Spleen (tissue), 11 donors: Measurements from ENCODE around the gene RGL4. TPM values are rescaled to one million over a fixed set of nuclear protein-coding genes. Genes with fewer than 3 reads are reported as not detected.
A peak's percentile ranks its signal among the peaks of the same experiment; 100 is the strongest.
"Not testable (repeated sequence)": the region's sequence is repeated elsewhere in the genome, so short reads cannot be mapped to it uniquely, and the experiment has no call there.

Source experiments
- DNase-seq: peaks from one replicate; pipeline ENCODE4 v3.0.0-alpha.2; 2020
- H3K27ac ChIP-seq, 8 donors: fragments of 200-600 bp; sonication (generic) in 7 of 8; 1 replicate in 4 of 8; 2 replicates in 4 of 8; pipeline versions ENCODE4 v1.5.0 to v1.8.0; 2016 to 2021; ENCODE audit warnings: inconsistent platforms in 4 of 8, mild to moderate bottlenecking in 4 of 8, moderate library complexity in 1 of 8
- H3K27me3 ChIP-seq, 7 donors: fragments of 200-600 bp; sonication (generic) in 6 of 7; replicated peaks in 1 of 7; 1 replicate in 4 of 7; 2 replicates in 3 of 7; pipeline versions ENCODE4 v1.5.0 to v1.8.0; 2016 to 2021; ENCODE audit warnings: inconsistent platforms in 3 of 7, mild to moderate bottlenecking in 1 of 7
- H3K36me3 ChIP-seq, 6 donors: fragments of 200-600 bp; sonication (generic) in 5 of 6; 1 replicate in 4 of 6; 2 replicates in 2 of 6; pipeline versions ENCODE4 v1.5.0 to v1.8.0; 2016 to 2021; ENCODE audit warnings: inconsistent platforms in 2 of 6
- H3K4me1 ChIP-seq, 6 donors: fragments of 200-600 bp; sonication (generic) in 5 of 6; 1 replicate in 3 of 6; 2 replicates in 3 of 6; pipeline versions ENCODE4 v1.5.0 to v1.8.0; 2016 to 2021; ENCODE audit warnings: inconsistent platforms in 3 of 6
- H3K4me3 ChIP-seq, 8 donors: fragments of 200-600 bp; sonication (generic) in 7 of 8; 1 replicate in 4 of 8; 2 replicates in 4 of 8; pipeline versions ENCODE4 v1.5.0 to v1.8.0; 2016 to 2021; ENCODE audit warnings: inconsistent platforms in 4 of 8, mild to moderate bottlenecking in 4 of 8, moderate library complexity in 2 of 8
- H3K9me3 ChIP-seq, 8 donors: fragments of 200-600 bp; sonication (generic) in 7 of 8; 1 replicate in 4 of 8; 2 replicates in 4 of 8; pipeline versions ENCODE4 v1.5.0 to v1.8.0; 2016 to 2021; ENCODE audit warnings: inconsistent platforms in 4 of 8
- POLR2A ChIP-seq, 3 donors: fragments of 450-650 bp; IDR thresholded peaks; one replicate each; pipeline ENCODE4 v1.5.1; 2017; ENCODE audit warnings: antibody characterized with exemption in 3 of 3, mild to moderate bottlenecking in 1 of 3
- POLR2AphosphoS5 ChIP-seq, 3 donors: sonication (generic); formaldehyde crosslinking; IDR thresholded peaks; one replicate each; pipeline ENCODE4 v1.5.1; 2017; ENCODE audit warnings: antibody characterized with exemption in 3 of 3
- whole genome bisulfite sequencing, 5 donors: extraction: QIAGEN DNeasy Blood & Tissue Kit in 3 of 5; methylation state at CpG; one replicate each; pipeline versions ENCODE4 v1.1.5 to v1.1.7; 2013 to 2018; 5-methylcytosine and 5-hydroxymethylcytosine counted together
- intact Hi-C: fragments of 100-400 bp; cut with DNase I; formaldehyde crosslinking; loops from one replicate; pipeline ENCODE4 v1.15.0; 2023; ENCODE audit warnings: low total_unique reads
- polyA plus RNA-seq, 3 donors: library from polyadenylated mRNA; stranded (reverse); fragments of 200-250 nt; gene quantifications; one replicate each; pipeline ENCODE4 v1.2.1, GENCODE V29; 2013
- total RNA-seq, 7 donors: library from RNA; depleted of rRNA in 3 of 7; stranded (reverse); fragments of >200 nt in 3 of 7; fragmentation: NEBNext Ultra II Directional in 4 of 7; extraction: Animal tissue kit (Norgen Biotek cat#: 25700) in 4 of 7; gene quantifications; one replicate each; pipeline versions ENCODE4 v1.1.0 to v1.2.1, GENCODE V29; 2016 to 2021
- TF ChIP-seq, protein P1 (sequence below), 11 experiments: fragments of 200-600 bp in 7 of 11; fragments of 450-650 bp in 4 of 11; sonication (generic) in 4 of 11; IDR thresholded peaks in 8 of 11; conservative IDR thresholded peaks in 3 of 11; 1 replicate in 7 of 11; 2 replicates in 4 of 11; pipeline versions ENCODE4 v1.4.0 to v1.8.0; 2016 to 2021; ENCODE audit warnings: antibody characterized with exemption in 11 of 11, inconsistent platforms in 4 of 11, mild to moderate bottlenecking in 1 of 11
- donor health status: healthy with polysubstance abuse.
- donor health status: DM: no; HTN: no; CAD: no; lungs with moderate emphysema.
- donor health status: DM: no; HTN: no; CAD: no.
- donor health status: Bipolar disorder and iron deficiency.
- donor health status: healthy.
- donor health status: DM: no; HTN: no; CAD: no.
- donor health status: DM: yes; HTN: yes; CAD: no.

RGL4 gene
- total and polyA plus RNA-seq, 10 donors, result 9.6 to 46.6 (median 17.6) TPM

DNA sequence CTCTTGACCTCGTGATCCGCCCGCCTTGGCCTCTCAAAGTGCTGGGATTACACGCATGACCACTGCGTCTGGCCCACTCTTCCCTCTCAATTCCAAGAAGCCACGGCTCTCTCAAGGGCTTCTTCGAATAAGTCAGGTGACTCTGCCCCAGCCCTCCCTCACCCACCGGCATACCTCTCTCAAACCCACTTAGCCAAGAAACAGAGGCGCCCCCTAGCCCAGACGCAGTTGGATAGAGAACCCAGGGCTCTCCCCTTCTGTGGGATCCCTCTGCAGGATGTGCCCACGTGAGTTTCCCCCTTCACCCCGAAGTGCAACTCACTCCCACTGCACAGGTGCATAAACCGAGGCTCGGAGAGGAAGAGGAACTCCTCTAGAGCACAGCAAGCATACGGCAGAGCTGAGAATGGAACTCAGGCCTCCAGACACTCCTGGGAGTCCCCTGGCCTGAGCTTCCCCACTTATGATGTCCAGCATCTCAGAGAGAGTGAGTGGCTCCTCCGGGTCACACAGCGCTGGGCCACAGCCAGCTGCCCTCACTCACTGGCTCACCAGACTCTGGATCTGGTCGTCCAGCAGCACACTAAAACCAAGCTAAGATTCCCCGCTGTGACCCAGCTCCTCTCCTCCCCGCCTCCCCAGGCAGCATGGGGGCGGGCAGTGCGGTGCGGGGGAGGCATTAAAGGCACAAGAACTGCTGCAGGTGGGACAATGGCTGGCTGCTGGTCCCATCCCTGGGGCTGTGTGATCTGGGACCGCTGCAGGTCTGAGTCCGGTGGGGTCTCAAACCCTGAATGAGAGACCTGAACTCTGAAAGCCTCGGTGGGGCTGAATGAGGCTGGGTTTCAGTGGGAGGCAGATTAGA, 16.8 kb upstream of the RGL4 start:
- DNase-seq, result peak; percentile 63
- WGBS, 5 donors, result 79 to 90% (median 85%) methylated on average over 24 to 26 of the region's 26 CpGs

DNA sequence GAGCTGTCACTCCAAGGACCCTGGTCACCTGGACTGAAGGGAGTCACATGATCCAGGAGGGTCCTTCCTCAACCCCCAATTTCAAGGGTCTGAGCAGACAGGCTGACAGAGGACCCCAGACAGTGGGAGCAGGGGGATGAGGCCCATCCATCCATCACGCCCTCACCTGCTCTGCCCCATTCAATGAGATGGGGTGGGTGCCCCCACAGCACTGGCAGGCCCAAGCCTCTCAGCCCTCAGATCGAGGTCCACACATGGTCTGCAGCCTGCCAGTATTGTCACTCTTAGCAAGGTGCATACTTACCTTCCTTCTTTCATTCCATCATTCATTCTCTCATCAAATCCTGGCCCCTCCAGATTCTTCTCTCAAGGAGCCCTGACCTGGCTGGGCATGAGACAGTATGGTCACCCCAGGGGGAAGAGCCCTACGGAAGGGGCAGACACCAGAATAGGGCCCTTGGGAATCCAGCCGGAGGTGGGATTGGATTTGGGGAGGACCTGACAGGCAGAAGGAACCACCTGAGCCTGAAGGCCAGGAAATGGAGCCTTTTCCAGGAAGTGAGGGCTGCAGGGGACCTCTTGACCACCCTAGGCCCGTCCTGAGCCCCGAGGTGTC, 15.8 kb upstream of the RGL4 start:
- H3K9me3 ChIP-seq, H3K4me3 ChIP-seq, intact Hi-C loops, H3K27me3 ChIP-seq: not testable (repeated sequence)
- Histone ChIP-seq H3K4me1 (peaks cover 0 to 34% (median 14%) of the 10 kb centered on the region in 6 donors), H3K36me3 (peaks cover 0 to 54% (median 0%) of the 10 kb centered on the region in 6 donors), H3K27ac (peak overlapping the region in 6 of 8 donors; percentile 43 to 82 (median 67))
- peak; percentile 65 for DNase-seq
- WGBS, 5 donors, result 77 to 89% (median 84%) methylated on average over 5 to 6 of the region's 6 CpGs

More for the DNA sequence above, 16.8 kb upstream of the RGL4 start:
- Histone ChIP-seq H3K27ac (peak overlapping the region in 6 of 8 donors; percentile 15 to 82 (median 63)), H3K27me3 (no peaks in the 10 kb centered on the region), H3K4me3 (no peak overlapping the region), H3K36me3 (peaks cover 0 to 53% (median 0%) of the 10 kb centered on the region in 6 donors), H3K9me3 (no peaks in the 10 kb centered on the region), H3K4me1 (peaks cover 0 to 34% (median 14%) of the 10 kb centered on the region in 6 donors)
- intact Hi-C loops, result no loop called here
- no peak for TF ChIP-seq POLR2AphosphoS5 (IDR thresholded peaks at IDR 0.05)
- TF ChIP-seq, protein P1, sequence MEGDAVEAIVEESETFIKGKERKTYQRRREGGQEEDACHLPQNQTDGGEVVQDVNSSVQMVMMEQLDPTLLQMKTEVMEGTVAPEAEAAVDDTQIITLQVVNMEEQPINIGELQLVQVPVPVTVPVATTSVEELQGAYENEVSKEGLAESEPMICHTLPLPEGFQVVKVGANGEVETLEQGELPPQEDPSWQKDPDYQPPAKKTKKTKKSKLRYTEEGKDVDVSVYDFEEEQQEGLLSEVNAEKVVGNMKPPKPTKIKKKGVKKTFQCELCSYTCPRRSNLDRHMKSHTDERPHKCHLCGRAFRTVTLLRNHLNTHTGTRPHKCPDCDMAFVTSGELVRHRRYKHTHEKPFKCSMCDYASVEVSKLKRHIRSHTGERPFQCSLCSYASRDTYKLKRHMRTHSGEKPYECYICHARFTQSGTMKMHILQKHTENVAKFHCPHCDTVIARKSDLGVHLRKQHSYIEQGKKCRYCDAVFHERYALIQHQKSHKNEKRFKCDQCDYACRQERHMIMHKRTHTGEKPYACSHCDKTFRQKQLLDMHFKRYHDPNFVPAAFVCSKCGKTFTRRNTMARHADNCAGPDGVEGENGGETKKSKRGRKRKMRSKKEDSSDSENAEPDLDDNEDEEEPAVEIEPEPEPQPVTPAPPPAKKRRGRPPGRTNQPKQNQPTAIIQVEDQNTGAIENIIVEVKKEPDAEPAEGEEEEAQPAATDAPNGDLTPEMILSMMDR (IDR thresholded peaks at IDR 0.05 in 8 of 11, conservative IDR thresholded peaks at IDR 0.05 in 3 of 11), result no peak

DNA sequence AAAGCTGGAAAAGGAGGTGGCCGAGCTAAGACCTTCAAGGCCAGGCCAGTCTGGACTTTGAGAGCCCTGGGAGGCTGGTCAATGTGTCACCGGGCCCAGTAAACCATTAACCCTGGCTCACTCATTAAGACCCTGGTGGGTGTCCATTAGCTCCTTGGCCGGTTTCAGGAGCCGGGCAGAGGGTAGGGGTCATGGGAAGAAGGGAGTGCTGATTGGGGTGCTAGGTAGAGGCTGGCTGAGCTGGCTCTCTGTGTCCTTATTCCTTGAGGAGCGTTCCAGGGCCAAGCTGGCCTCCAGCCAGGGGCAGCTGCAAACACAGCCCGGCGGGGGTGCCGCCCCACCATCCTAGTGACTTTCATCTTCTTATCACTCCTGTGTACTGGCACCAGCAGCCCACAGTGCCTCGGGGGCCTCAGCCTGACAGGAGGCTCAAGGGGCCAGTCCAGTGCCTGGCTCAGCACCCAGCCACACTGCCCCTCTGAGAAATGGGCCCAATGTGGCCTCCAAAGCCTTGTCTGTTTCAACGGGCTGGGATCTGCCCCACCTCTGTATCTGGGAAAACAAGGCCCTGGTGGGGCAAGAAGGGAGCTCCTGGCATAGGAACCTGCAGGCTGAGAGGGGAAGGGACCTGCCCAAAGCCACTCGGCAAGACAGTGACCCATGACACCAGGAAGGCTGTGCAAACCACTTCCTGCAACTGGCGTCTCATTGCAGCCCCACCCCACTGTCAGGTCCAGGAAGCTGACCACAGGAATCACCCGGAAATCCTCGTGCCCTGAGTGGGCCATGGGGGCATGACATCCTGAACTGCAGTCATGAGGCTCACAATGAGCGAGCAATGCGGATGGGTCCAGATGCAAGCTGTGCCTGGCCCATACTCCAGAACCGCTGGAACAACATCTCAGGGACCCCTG, 15.1 kb upstream of the RGL4 start:
- peak; percentile 89 for DNase-seq
- no peaks in the 10 kb centered on the region for H3K9me3 ChIP-seq
- TF ChIP-seq, protein P1 (IDR thresholded peaks at IDR 0.05 in 8 of 11, conservative IDR thresholded peaks at IDR 0.05 in 3 of 11), result no peak
- TF ChIP-seq POLR2A (IDR thresholded peaks at IDR 0.05) (no peak), POLR2AphosphoS5 (IDR thresholded peaks at IDR 0.05) (peak in 2 of 3 donors; percentile 47 to 69)
- intact Hi-C loops, result no loop called here
- peaks cover 0 to 34% (median 14%) of the 10 kb centered on the region in 6 donors for H3K4me1 ChIP-seq
- peaks cover 0 to 54% (median 0%) of the 10 kb centered on the region in 6 donors for H3K36me3 ChIP-seq
- H3K27ac ChIP-seq, result peak overlapping the region in 6 of 8 donors; percentile 43 to 82 (median 73)
- WGBS, 5 donors, result 56 to 83% (median 68%) methylated on average over 6 to 17 of the region's 17 CpGs
- H3K27me3 ChIP-seq, result no peaks in the 10 kb centered on the region
- peak overlapping the region in 1 of 8 donors; percentile 8 for H3K4me3 ChIP-seq

DNA sequence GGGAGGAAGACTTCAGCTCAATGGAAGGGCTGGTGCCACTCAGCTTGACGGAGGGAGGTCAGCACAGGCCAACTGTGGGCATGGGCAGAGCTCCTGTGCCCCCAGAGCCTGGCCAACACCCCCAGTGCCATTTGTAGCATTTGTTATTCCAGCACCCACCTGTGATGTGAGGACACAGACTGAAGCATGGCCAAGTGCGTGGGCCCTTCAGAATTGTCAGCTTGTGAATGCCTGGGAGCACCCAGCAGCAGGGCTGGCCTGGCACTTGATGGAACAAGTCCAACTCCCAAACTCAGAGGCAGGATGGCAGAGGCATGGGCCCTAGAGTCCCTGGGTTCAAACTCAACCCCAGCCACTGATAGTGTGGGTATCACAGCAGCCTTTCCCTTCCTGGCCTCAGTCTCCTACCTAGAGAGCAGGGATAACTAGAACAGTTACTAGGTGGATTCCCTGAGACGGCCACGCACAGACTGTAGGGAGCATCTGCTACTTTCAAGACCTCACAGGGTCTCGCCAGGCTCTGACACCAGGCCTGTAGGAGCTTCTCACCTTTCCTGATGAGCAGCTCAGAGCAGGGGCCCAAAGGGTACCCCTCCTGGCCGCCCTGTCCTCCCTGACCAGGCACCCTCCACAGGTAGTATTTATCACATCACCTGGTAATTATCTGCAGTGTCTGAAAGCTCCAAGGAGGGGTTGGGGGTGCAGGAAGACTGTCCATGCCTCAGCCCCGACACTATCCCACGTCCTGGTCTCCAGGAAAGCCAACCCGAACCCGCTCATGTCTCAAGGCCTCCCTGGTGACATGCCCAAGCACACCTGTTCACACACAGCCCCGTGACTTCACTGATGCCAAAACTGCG, 13.7 kb upstream of the RGL4 start:
- intact Hi-C loops, H3K4me3 ChIP-seq, H3K27me3 ChIP-seq, H3K9me3 ChIP-seq: not testable (repeated sequence)
- WGBS, 5 donors, result 94 to 97% (median 94%) methylated on average over 11 to 12 of the region's 12 CpGs
- Histone ChIP-seq H3K36me3 (peaks cover 0 to 66% (median 8%) of the 10 kb centered on the region in 6 donors), H3K27ac (peak overlapping the region in 3 of 8 donors; percentile 43 to 82 (median 81)), H3K4me1 (peaks cover 0 to 34% (median 14%) of the 10 kb centered on the region in 6 donors)
- peak; percentile 57 for DNase-seq
